ENCODE measurements around the gene AGBL4. TPM values are rescaled to one million over a fixed set of nuclear protein-coding genes. Genes with fewer than 3 reads are reported as not detected.

Gene AGBL4
- total RNA-seq, 4 donors from 2014 or later = not detected

DNA sequence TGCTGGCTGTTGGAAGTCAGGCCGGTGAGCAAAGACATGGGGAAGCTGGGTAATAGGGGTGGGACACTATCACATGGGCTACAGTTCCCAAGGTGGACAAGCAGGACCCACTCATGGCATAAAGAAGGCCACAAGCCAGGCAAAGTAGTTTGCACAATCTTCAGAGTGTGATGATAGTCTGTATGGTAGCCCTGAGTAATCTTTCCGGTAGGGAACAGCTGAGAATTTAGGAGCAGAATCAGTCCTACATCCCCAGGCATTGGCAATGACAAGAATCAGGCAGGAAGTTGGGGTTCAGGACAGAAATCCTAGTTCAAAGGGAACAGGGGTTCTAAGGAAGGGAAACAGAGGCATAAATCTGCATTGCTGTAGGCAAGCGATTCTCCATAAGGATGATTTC lies 1527.8 kb downstream of the AGBL4 start:
- Histone ChIP-seq H3K9me3 (no peaks in the 10 kb centered on the region), H3K4me3 (no peak overlapping the region), H3K27ac (no peak overlapping the region), H3K27me3 (peaks cover 0 to 28% (median 0%) of the 10 kb centered on the region in 4 donors), H3K4me1 (peaks cover 0 to 36% (median 7%) of the 10 kb centered on the region in 3 donors), H3K36me3 (no peaks in the 10 kb centered on the region)
- 91 to 92% methylated on average over 2 to 3 of the region's 3 CpGs for WGBS, 2 donors
- DNase-seq = no peak
- intact Hi-C loops (cut with DNase I) = no loop called here
- TF ChIP-seq, protein P1, sequence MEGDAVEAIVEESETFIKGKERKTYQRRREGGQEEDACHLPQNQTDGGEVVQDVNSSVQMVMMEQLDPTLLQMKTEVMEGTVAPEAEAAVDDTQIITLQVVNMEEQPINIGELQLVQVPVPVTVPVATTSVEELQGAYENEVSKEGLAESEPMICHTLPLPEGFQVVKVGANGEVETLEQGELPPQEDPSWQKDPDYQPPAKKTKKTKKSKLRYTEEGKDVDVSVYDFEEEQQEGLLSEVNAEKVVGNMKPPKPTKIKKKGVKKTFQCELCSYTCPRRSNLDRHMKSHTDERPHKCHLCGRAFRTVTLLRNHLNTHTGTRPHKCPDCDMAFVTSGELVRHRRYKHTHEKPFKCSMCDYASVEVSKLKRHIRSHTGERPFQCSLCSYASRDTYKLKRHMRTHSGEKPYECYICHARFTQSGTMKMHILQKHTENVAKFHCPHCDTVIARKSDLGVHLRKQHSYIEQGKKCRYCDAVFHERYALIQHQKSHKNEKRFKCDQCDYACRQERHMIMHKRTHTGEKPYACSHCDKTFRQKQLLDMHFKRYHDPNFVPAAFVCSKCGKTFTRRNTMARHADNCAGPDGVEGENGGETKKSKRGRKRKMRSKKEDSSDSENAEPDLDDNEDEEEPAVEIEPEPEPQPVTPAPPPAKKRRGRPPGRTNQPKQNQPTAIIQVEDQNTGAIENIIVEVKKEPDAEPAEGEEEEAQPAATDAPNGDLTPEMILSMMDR (IDR thresholded peaks at IDR 0.05) = no peak
- TF ChIP-seq POLR2A (IDR thresholded peaks at IDR 0.05) = no peak

DNA sequence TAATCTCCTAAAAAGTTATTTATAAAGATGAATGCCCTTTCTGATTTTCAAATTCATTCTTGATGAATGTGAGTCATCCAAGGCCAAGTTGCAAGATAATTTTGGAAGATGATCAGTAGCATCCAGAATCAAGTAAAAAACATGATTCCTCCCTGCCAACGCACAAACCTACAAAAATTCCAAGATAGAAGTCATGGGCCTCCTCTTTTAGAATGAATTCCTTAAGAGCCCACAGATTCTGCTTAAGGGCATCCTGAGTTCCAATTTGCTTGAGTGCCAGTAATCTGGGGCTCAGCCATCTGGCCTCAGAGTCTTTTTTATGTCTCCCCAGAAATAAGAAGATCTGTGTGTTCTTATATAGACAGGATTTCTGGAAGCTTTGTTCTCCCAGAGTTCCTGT lies 1528.6 kb downstream of the AGBL4 start:
- no peak overlapping the region for H3K4me3 ChIP-seq
- TF ChIP-seq, protein P1 (IDR thresholded peaks at IDR 0.05) = no peak
- TF ChIP-seq POLR2A (IDR thresholded peaks at IDR 0.05) = no peak
- 45 to 69% methylated on average over 1 of the region's 1 CpG for WGBS, 2 donors
- no peaks in the 10 kb centered on the region for H3K9me3 ChIP-seq
- intact Hi-C loops (cut with DNase I) = no loop called here
- H3K4me1 ChIP-seq = peaks cover 0 to 28% (median 7%) of the 10 kb centered on the region in 3 donors
- no peak overlapping the region for H3K27ac ChIP-seq
- H3K36me3 ChIP-seq = no peaks in the 10 kb centered on the region
- H3K27me3 ChIP-seq = peaks cover 0 to 30% (median 0%) of the 10 kb centered on the region in 4 donors
- no peak for DNase-seq

DNA sequence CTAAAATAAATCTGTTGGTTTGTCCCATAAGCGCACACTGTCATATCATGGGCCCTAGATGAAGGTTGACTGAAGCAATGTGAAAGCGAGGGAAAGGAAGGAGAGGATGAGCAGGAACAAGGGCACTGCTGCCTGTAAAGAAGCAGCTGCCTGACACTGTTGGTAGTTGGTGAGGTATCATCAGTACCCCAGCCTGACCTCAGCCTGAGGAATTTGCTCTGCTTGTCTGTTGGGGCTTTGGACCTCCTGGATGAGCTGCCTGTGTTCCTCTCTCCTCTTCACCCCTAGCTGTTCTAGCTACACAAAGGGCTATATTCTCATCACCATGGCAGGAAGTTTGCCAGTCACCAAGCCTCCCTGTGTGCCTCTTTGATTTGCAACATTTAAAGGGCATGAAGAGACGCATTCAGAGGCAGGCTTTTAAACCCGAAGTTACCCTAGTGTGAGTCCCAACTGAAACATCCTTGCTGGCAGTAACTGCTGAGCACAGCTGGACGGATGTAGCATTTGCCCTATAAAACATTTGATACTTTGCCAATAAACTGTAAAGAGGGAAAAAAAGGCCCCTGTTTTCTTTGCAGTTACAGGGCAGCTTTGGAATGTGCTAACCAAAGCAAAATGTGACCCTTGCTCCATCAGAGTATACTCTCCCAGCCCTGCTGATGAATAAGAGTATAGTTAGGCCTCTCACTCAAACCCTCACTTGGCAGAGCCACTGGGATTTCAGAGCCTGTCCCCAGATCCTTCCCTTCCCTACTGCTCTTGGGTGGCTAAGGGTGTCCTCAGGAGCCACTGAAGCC lies 1529.6 kb downstream of the AGBL4 start:
- DNase-seq = no peak
- no peaks in the 10 kb centered on the region for H3K36me3 ChIP-seq
- TF ChIP-seq POLR2A (IDR thresholded peaks at IDR 0.05) = no peak
- H3K4me3 ChIP-seq = no peak overlapping the region
- intact Hi-C loops (cut with DNase I) = no loop called here
- H3K4me1 ChIP-seq = peaks cover 0 to 22% (median 7%) of the 10 kb centered on the region in 3 donors
- peak overlapping the region in 2 of 4 donors; percentile 39 to 66 for H3K27ac ChIP-seq
- peaks cover 0 to 26% (median 0%) of the 10 kb centered on the region in 4 donors for H3K27me3 ChIP-seq
- whole genome bisulfite sequencing, 2 donors = 40% methylated on average over 5 of the region's 5 CpGs
- no peaks in the 10 kb centered on the region for H3K9me3 ChIP-seq

DNA sequence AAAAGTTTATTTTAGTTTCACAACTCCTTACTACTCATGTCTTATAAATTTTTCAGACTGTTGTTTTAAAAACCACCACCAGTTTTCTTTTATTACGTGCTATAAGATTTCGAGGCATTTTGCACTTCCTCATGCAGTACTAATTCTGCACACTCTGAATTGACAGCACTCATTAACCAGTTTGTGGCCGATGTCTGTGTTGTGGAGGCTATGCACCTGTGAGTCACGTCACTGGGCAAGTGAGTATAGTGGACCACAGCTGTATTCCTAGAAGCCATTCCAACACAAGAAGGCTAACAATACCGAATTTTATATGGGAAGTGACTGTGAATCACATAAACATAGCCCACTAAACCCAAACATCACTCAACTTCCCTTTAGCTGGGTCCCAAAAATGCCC lies 1530.7 kb downstream of the AGBL4 start:
- 58 to 62% methylated on average over 5 of the region's 5 CpGs for WGBS, 2 donors
- no peak overlapping the region for H3K4me3 ChIP-seq
- peaks cover 0 to 17% (median 7%) of the 10 kb centered on the region in 3 donors for H3K4me1 ChIP-seq
- H3K27ac ChIP-seq = no peak overlapping the region
- TF ChIP-seq, protein P1 (IDR thresholded peaks at IDR 0.05) = no peak
- no peak for TF ChIP-seq POLR2A (IDR thresholded peaks at IDR 0.05)
- intact Hi-C loops (cut with DNase I) = no loop called here
- DNase-seq = no peak
- H3K36me3 ChIP-seq = no peaks in the 10 kb centered on the region
- peaks cover 0 to 15% (median 0%) of the 10 kb centered on the region in 4 donors for H3K27me3 ChIP-seq
- H3K9me3 ChIP-seq = no peaks in the 10 kb centered on the region

DNA sequence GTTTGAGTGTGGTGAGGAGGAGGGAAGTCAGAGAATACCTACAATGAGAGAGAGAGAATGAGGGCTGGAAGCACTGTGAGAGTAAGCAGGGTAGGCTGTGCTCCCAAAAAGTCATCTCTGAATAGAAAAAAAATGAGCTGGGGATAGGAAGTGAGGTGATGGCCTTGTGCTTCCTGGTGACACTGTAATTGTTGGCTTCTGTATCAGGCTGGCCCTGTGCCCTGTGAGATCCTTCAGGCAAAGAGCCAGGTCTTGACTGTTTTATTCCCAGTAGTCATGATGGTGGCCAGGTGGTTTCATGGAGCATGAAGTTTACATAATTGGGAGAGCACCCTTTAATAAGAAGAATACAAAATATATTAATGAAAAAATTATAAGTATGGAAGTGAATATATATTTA lies 1531.4 kb downstream of the AGBL4 start:
- H3K27ac ChIP-seq = no peak overlapping the region
- intact Hi-C loops (cut with DNase I) = no loop called here
- DNase-seq = no peak
- peaks cover 0 to 15% (median 0%) of the 10 kb centered on the region in 4 donors for H3K27me3 ChIP-seq
- H3K36me3 ChIP-seq = no peaks in the 10 kb centered on the region
- TF ChIP-seq, protein P1 (IDR thresholded peaks at IDR 0.05) = no peak
- no peak for TF ChIP-seq POLR2A (IDR thresholded peaks at IDR 0.05)
- H3K4me1 ChIP-seq = peaks cover 0 to 17% (median 7%) of the 10 kb centered on the region in 3 donors
- H3K4me3 ChIP-seq = no peak overlapping the region
- H3K9me3 ChIP-seq = no peaks in the 10 kb centered on the region
